Subcutaneous adipose tissue (tissue), 4 donors: ENCODE results near the gene PDE4D. TPM values are rescaled to one million over a fixed set of nuclear protein-coding genes. Genes with fewer than 3 reads are reported as not detected.

Source experiments
- total RNA-seq, 4 donors: library from RNA; depleted of rRNA; stranded (reverse); fragments of >200 nt; gene quantifications; one replicate each; pipeline ENCODE4 v1.1.0, GENCODE V29; 2016
- TF ChIP-seq, protein P1 (sequence below): fragments of 450-650 bp; IDR thresholded peaks from one replicate; pipeline ENCODE4 v1.5.1; 2016; ENCODE audit warnings: low read depth, mild to moderate bottlenecking, control low read depth, antibody characterized with exemption, moderate library complexity

The PDE4D gene
- total RNA-seq, 4 donors from 2014 or later = 15.0 to 24.0 (median 18.5) TPM

DNA sequence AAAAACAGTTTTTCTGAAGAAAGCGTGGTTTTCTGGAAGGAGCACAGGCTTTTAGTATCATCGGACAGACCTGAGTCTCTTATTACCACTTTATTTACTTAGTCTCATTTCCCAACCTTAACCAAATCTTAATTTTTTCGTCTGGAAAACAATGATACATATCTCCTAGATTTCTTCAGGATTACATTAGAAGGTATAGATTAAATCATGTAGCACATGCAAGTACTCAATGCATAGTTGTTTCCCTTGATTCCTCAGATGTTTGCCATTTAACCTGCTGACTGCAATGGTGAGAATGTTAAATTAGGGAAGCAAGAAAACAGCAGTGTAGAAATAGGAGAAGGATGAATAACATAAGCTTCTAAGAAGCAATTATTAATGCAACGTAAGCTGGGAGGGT, 289.4 kb downstream of the PDE4D start:
- TF ChIP-seq, protein P1, sequence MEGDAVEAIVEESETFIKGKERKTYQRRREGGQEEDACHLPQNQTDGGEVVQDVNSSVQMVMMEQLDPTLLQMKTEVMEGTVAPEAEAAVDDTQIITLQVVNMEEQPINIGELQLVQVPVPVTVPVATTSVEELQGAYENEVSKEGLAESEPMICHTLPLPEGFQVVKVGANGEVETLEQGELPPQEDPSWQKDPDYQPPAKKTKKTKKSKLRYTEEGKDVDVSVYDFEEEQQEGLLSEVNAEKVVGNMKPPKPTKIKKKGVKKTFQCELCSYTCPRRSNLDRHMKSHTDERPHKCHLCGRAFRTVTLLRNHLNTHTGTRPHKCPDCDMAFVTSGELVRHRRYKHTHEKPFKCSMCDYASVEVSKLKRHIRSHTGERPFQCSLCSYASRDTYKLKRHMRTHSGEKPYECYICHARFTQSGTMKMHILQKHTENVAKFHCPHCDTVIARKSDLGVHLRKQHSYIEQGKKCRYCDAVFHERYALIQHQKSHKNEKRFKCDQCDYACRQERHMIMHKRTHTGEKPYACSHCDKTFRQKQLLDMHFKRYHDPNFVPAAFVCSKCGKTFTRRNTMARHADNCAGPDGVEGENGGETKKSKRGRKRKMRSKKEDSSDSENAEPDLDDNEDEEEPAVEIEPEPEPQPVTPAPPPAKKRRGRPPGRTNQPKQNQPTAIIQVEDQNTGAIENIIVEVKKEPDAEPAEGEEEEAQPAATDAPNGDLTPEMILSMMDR = no peak

DNA sequence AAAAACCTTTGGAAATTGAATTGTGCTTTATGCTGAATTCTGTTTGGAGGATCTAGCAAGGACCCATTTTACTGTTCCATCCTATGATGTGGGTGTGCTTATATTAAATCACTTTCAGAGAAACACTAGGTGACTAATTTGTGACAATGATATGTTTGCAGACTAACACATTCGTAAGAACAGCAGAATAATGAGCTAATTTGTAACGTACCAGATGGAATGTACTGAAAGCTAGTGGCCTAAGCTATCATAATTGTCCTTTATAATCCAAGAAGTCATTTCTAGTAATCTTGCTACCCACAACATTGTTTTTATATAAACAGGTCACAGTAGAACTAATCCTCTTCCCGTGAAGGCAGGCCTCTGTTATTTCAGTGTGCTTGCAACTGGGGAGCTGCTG, 292.5 kb downstream of the PDE4D start:
- TF ChIP-seq, protein P1 = no peak

DNA sequence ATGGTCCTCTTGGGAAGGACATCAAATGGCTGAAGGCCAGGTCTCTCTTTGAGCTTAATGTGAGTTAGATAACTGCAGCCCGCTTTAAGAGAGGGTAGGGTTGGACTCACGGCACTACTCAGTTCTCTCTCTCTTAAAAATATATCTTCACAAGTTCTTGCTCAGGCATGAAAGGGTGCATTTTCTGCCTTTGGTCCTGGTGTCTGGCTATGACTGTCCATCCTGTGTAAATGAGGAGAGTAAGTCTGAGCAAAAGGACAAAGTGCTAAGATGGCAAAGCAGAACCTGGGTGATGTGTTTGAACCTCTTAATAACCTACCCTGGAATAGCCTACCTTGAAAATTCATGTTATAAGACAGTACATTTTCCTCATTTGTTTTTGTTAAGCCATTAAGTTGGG, 293.4 kb downstream of the PDE4D start:
- TF ChIP-seq, protein P1 = no peak

DNA sequence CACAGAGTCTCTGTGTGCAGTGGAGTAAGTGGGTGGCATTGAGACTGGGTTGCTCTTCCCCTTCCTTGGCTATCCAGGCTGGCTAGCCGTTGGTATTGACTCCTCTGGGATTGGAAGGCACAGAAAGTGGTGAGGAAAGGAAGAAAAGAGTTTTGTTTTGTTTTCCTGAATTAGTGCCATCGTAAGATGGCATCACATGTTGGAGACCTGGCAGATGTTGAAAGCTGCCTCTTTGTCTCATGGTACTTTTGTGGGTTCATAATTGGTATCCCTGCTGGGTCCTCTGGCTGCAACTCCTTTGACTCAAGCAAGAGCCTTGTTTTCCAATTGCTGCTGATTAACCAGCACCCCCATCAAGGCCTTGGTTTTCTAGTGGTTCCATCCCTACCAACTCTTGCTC, 293.8 kb downstream of the PDE4D start:
- TF ChIP-seq, protein P1 = no peak

DNA sequence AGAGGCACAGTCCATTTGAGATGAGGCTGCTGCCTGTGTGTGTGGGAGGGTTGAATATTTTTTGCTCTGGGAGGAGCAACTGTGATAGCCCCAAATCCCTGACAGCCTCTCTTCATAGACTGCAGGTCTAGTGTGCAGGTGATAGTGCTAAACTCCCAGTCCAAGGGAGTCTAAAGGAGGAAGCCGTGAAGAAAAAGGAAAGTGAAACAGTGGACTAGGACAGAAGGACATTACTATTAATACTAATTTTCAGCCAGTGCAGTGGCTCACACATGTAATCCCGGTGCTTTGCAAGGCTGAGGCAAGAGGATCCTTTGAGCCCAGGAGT, 295.0 kb downstream of the PDE4D start:
- TF ChIP-seq, protein P1 = no peak

DNA sequence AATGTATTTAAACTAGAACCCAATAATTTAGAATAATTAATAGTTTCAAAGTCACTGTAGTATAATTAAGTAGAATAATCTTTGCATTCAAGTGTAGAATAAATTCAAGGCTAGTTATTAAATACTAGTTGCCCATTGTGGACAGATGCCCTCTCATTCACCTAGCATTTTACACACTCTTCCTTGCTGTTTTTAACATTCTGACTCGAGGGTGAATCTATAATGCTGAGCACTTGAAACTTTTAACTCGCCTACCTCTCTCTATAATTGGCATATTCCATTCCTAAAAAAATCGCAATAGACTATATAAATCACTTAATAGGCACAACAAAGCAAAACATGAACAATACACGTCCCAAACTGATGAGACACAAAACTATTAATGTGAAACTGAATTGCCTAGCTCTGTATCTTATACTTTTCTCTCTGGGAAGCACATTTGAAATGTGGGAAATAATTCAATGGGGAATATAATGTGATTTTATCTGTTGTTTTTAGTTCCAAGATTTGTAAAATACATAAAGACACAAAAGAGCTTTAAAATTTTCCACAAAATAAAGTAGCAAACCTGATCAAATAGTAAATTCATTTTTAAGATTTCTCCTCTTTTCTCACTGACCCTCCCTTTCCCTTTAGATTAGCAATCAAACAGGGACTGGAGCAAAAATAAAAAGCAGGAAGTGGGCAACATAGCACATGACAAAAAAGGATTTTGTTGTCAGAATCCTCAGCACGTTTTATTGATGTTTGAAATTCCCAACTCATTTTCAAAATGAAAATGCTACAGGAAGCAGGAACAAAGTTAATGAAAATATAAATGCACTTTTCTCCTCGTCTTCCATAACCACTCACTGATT, 295.6 kb downstream of the PDE4D start:
- TF ChIP-seq, protein P1 = no peak

DNA sequence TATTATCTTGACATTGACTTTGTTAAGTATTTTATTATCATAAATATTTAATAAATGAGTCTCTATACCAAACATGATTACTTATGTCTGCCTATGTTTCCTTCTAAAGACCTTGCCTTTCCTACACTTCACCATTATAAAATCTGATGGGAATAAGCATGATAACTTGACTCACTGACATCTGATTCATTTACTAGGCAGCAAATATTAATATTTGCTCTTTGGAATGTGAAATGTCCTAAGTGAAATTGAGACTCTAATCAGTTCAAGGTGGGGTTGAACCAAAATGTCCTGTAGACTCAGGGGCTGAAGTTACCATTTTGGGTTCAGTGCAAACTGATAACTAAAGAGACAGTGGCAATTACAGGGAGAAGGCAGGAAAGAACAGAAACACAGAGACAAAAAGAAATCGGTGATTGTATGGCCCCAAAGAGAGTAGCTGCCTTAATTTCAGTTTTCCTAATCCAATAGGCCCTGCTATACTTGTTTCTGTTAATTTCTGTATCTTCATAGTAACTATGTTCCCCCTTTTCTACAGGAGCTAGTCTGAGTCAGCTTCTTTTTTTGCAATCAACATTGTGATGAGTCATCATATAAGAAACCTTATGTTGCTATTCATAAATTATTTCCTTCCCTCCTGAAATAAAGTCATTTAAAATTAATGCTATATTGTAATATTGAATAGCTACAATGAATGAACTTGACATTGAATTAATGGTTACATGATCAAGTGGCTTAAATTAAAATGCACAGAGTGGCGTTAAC, 296.8 kb downstream of the PDE4D start:
- TF ChIP-seq, protein P1 = no peak
